Neural progenitor cell (in vitro differentiated cells): ENCODE data around the gene CUL2. TPM values are rescaled to one million over a fixed set of nuclear protein-coding genes. Genes with fewer than 3 reads are reported as not detected.

Source experiments
- DNase-seq: peaks from one replicate; pipeline ENCODE4 v3.0.0-alpha.2; 2016; ENCODE audit warnings: low spot score
- H2AFZ ChIP-seq: fragments of 200-600 bp; sonication (generic); replicated peaks from 2 replicates; pipeline ENCODE4 v1.6.1; 2016; ENCODE audit warnings: antibody characterized with exemption
- H3F3A ChIP-seq: fragments of 200-600 bp; sonication (generic); 2 replicates; pipeline ENCODE4 v1.6.1; 2016; ENCODE audit warnings: antibody characterized with exemption, low read depth
- H3K27ac ChIP-seq: fragments of 200-600 bp; sonication (generic); 2 replicates; pipeline ENCODE4 v1.5.1; 2016; ENCODE audit warnings: mild to moderate bottlenecking
- H3K27me3 ChIP-seq: fragments of 200-600 bp; sonication (generic); 2 replicates; pipeline ENCODE4 v1.6.1; 2016; ENCODE audit warnings: mild to moderate bottlenecking, moderate library complexity
- H3K36me3 ChIP-seq: fragments of 200-600 bp; sonication (generic); 2 replicates; pipeline ENCODE4 v1.5.1; 2016
- H3K4me1 ChIP-seq: fragments of 200-600 bp; sonication (generic); 2 replicates; pipeline ENCODE4 v1.6.1; 2016; ENCODE audit warnings: mixed run types
- H3K4me2 ChIP-seq: fragments of 200-600 bp; sonication (generic); 2 replicates; pipeline ENCODE4 v1.6.1; 2016
- H3K4me3 ChIP-seq: fragments of 200-600 bp; sonication (generic); 2 replicates; pipeline ENCODE4 v1.5.1; 2016
- H3K79me2 ChIP-seq: fragments of 200-600 bp; sonication (generic); 2 replicates; pipeline ENCODE4 v1.6.1; 2016; ENCODE audit warnings: low read depth
- H3K9ac ChIP-seq: fragments of 200-600 bp; sonication (generic); 2 replicates; pipeline ENCODE4 v1.6.1; 2016
- H3K9me3 ChIP-seq: fragments of 200-600 bp; sonication (generic); 2 replicates; pipeline ENCODE4 v1.5.1; 2016; ENCODE audit warnings: low read depth
- H4K20me1 ChIP-seq: fragments of 200-600 bp; sonication (generic); 2 replicates; pipeline ENCODE4 v1.6.1; 2016; ENCODE audit warnings: low read depth
- H3K27ac Mint-ChIP-seq: 3 replicates; pipeline ENCODE4 v1.8.0; 2021; ENCODE audit warnings: mixed read lengths
- H3K27me3 Mint-ChIP-seq: 2 replicates; pipeline ENCODE4 v1.8.0; 2022; ENCODE audit warnings: low read depth, mild to moderate bottlenecking, inconsistent platforms, moderate library complexity, mixed read lengths; ENCODE audit not compliant: insufficient read depth
- H3K36me3 Mint-ChIP-seq: 3 replicates; pipeline ENCODE4 v1.8.0; 2021; ENCODE audit warnings: mixed read lengths
- H3K4me1 Mint-ChIP-seq: 3 replicates; pipeline ENCODE4 v1.8.0; 2021; ENCODE audit warnings: mixed read lengths
- H3K4me3 Mint-ChIP-seq: 3 replicates; pipeline ENCODE4 v1.8.0; 2021; ENCODE audit warnings: mild to moderate bottlenecking, moderate library complexity, mixed read lengths
- H3K9me3 Mint-ChIP-seq: 3 replicates; pipeline ENCODE4 v1.8.0; 2020; ENCODE audit warnings: mixed read lengths
- EZH2 ChIP-seq: fragments of 200-600 bp; sonication (generic); IDR thresholded peaks from 2 replicates; pipeline ENCODE4 v1.6.1; 2017; ENCODE audit warnings: antibody characterized with exemption, mild to moderate bottlenecking, moderate library complexity
- EZH2phosphoT487 ChIP-seq: fragments of 200-600 bp; sonication (generic); IDR thresholded peaks from 2 replicates; pipeline ENCODE4 v1.6.1; 2017; ENCODE audit warnings: antibody characterized with exemption
- total RNA-seq: library from RNA; depleted of rRNA; stranded (reverse); fragments of >200 nt; gene quantifications from 2 replicates; pipeline ENCODE4 v1.2.3, GENCODE V29; 2015; ENCODE audit warnings: low replicate concordance
- TF ChIP-seq, protein P1 (sequence below): fragments of 200-600 bp; sonication (generic); IDR thresholded peaks from 2 replicates; pipeline ENCODE4 v1.5.1; 2017; ENCODE audit warnings: antibody characterized with exemption, mild to moderate bottlenecking

Gene CUL2
- total RNA-seq, 1 donor from 2014 or later = 40.3 TPM

DNA sequence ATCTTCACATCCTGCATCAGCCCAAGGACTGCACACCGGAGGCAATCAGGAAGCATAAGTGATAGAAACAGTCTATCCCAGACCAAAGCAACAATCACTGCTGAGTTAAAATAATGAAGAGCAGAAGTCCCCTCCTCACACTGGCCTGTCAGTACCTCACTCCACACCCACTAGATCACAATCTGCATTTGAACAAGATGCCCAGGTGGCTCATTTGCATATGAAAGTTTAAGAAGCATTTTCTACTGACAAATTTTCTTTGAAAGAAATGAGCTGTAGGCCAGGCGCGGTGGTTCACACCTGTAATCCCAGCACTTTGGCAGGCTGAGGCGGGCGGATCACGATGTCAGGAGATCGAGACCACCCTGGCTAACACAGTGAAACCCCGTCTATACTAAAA lies 77.4 kb downstream of the CUL2 start:
- H3K9me3 ChIP-seq = no peaks in the 10 kb centered on the region
- Mint-ChIP-seq H3K27ac (no peak overlapping the region), H3K4me1 (peaks cover 16% of the 10 kb centered on the region), H3K9me3 (no peaks in the 10 kb centered on the region), H3K27me3 (peaks cover 2% of the 10 kb centered on the region), H3K36me3 (peaks cover 22% of the 10 kb centered on the region), H3K4me3 (no peak overlapping the region)
- H4K20me1 ChIP-seq = no peaks in the 10 kb centered on the region
- peaks cover 13% of the 10 kb centered on the region for H3K36me3 ChIP-seq
- H3K9ac ChIP-seq = no peak overlapping the region
- no peak overlapping the region for H3K27ac ChIP-seq
- no peaks in the 10 kb centered on the region for H3K79me2 ChIP-seq
- no peak overlapping the region for H2AFZ ChIP-seq
- peaks cover 6% of the 10 kb centered on the region for H3F3A ChIP-seq
- H3K4me3 ChIP-seq = no peak overlapping the region
- H3K4me1 ChIP-seq = peaks cover 4% of the 10 kb centered on the region
- H3K4me2 ChIP-seq = no peak overlapping the region
- DNase-seq = no peak
- TF ChIP-seq EZH2 = no peak
- TF ChIP-seq EZH2phosphoT487 = no peak
- TF ChIP-seq, protein P1, sequence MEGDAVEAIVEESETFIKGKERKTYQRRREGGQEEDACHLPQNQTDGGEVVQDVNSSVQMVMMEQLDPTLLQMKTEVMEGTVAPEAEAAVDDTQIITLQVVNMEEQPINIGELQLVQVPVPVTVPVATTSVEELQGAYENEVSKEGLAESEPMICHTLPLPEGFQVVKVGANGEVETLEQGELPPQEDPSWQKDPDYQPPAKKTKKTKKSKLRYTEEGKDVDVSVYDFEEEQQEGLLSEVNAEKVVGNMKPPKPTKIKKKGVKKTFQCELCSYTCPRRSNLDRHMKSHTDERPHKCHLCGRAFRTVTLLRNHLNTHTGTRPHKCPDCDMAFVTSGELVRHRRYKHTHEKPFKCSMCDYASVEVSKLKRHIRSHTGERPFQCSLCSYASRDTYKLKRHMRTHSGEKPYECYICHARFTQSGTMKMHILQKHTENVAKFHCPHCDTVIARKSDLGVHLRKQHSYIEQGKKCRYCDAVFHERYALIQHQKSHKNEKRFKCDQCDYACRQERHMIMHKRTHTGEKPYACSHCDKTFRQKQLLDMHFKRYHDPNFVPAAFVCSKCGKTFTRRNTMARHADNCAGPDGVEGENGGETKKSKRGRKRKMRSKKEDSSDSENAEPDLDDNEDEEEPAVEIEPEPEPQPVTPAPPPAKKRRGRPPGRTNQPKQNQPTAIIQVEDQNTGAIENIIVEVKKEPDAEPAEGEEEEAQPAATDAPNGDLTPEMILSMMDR = no peak
- no peaks in the 10 kb centered on the region for H3K27me3 ChIP-seq

DNA sequence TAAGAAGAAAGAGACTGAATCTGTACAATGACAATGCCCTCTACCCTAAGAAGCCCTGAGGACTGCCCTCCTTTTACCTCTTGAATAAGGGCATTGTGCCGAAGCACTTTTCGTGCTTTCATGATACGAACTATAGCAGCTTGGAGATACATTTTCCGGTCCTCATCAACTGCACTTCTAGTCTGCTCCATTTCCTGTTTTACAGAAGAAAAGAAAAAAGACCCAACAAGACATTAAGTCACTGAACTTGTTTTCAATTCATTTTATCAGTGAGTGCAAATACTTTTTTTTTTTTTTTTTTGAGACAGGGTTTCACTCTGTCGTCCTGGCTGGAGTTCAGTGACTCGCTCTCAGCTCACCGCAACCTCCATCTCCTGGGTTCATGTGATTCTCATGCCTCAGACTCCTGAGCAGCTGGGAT lies 78.4 kb downstream of the CUL2 start:
- H3K27me3 Mint-ChIP-seq = peaks cover 2% of the 10 kb centered on the region
- no peak overlapping the region for H3K4me3 Mint-ChIP-seq
- H3K4me3 ChIP-seq = no peak overlapping the region

DNA sequence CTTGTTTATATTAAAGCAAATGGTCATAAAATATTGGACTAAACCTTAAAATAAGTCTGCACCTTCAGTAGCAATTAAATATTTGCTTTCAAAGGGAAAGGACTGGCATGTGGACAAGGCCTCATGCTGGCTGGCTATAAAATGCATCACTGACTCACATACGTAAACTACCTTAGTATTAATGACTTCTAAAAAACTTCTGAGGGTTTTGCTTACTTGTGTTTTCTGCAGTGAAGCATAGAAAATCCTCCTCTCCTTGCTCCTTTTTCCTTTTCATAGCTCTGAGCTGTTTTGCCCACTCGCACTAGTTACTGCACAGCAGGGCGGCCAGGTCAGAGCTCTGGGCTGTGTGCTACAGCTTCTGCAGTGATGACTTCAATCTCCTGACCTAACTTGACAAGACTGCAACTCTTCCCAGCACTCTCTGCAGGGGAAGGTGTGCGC lies 82.3 kb downstream of the CUL2 start:
- H3K9me3 ChIP-seq = no peaks in the 10 kb centered on the region
- TF ChIP-seq EZH2 = no peak
- TF ChIP-seq EZH2phosphoT487 = no peak
- TF ChIP-seq, protein P1 = no peak
- H3K36me3 Mint-ChIP-seq = peaks cover 16% of the 10 kb centered on the region
- H3K9me3 Mint-ChIP-seq = no peaks in the 10 kb centered on the region
- H3K27me3 ChIP-seq = no peaks in the 10 kb centered on the region
- H3K36me3 ChIP-seq = peaks cover 6% of the 10 kb centered on the region
- H2AFZ ChIP-seq = no peak overlapping the region
- peak overlapping the region; percentile 1 for H3K27ac ChIP-seq
- H3F3A ChIP-seq = no peaks in the 10 kb centered on the region
- peaks cover 14% of the 10 kb centered on the region for H3K4me1 Mint-ChIP-seq
- H4K20me1 ChIP-seq = no peaks in the 10 kb centered on the region
- H3K27me3 Mint-ChIP-seq = peaks cover 4% of the 10 kb centered on the region
- no peaks in the 10 kb centered on the region for H3K79me2 ChIP-seq
- H3K27ac Mint-ChIP-seq = peak overlapping the region; percentile 12
- H3K4me2 ChIP-seq = no peak overlapping the region
- no peak overlapping the region for H3K4me3 ChIP-seq
- DNase-seq = peak; percentile 20
- H3K9ac ChIP-seq = no peak overlapping the region
- no peak overlapping the region for H3K4me3 Mint-ChIP-seq
- H3K4me1 ChIP-seq = peaks cover 4% of the 10 kb centered on the region

More for the DNA sequence above, 78.4 kb downstream of the CUL2 start:
- H3K27ac ChIP-seq = no peak overlapping the region
- TF ChIP-seq, protein P1 = no peak
- no peak for TF ChIP-seq EZH2
- TF ChIP-seq EZH2phosphoT487 = no peak
- no peak for DNase-seq
- H3K4me1 ChIP-seq = peaks cover 4% of the 10 kb centered on the region
- H4K20me1 ChIP-seq = no peaks in the 10 kb centered on the region
- no peak overlapping the region for H3K4me2 ChIP-seq
- H2AFZ ChIP-seq = no peak overlapping the region
- no peaks in the 10 kb centered on the region for H3K79me2 ChIP-seq
- H3K36me3 Mint-ChIP-seq = peaks cover 20% of the 10 kb centered on the region
- H3K9ac ChIP-seq = no peak overlapping the region
- peaks cover 13% of the 10 kb centered on the region for H3K36me3 ChIP-seq
- no peak overlapping the region for H3K27ac Mint-ChIP-seq
- peaks cover 16% of the 10 kb centered on the region for H3K4me1 Mint-ChIP-seq
- no peaks in the 10 kb centered on the region for H3K27me3 ChIP-seq
- no peaks in the 10 kb centered on the region for H3K9me3 ChIP-seq
- H3F3A ChIP-seq = peaks cover 6% of the 10 kb centered on the region
- H3K9me3 Mint-ChIP-seq = no peaks in the 10 kb centered on the region
